PC-3 (cell line): ENCODE measurements around the gene JAKMIP1.

Source experiments
- CTCF ChIP-seq: fragments of 300-600 bp; sonication (generic); conservative IDR thresholded peaks from 2 replicates; pipeline ENCODE4 v1.5.1; 2017; ENCODE audit warnings: antibody characterized with exemption, low read depth, mild to moderate bottlenecking, low read length
- EZH2 ChIP-seq: fragments of 300-600 bp; sonication (generic); IDR thresholded peaks from one replicate; pipeline ENCODE4 v1.6.1; 2017; ENCODE audit warnings: antibody characterized with exemption, mild to moderate bottlenecking, low read length; ENCODE audit not compliant: unreplicated experiment

DNA sequence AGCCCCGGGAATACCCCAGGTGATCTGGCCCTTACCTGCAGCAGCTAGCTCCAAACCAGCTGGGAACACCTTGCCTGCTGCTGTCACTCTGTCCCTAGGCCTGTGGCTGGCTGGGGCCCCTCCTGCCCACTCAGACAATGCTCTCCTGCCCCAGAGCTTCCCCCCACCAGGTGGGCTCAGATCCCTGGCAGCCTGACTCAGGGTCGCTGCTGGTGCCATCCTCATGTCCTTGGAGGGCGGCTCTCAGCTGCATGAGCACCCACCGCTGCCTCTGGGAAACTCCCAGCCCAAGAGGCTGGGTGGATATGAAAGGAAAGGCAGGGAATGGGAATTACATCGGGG, 197.9 kb downstream of the JAKMIP1 start:
- TF ChIP-seq EZH2 (no peak), CTCF (no peak)
